ENCODE data around the gene PPT2.

PPT2 gene

GRCh38 chr6:32153564-32154513 is at the start of gene PPT2:
PPT2 (plus strand) TSS chr6:32154141; CDS start chr6:32154595, 454 bp downstream.
- DNase-seq = peak; percentile 38

- DNase-seq = no peak
These were observed 48.5 kb upstream of the PPT2 start for GRCh38 chr6:32105433-32105832.

- DNase-seq = no peak
These were observed 46.5 kb upstream of the PPT2 start for GRCh38 chr6:32107406-32107805.

- no peak for DNase-seq
These were observed 45.8 kb upstream of the PPT2 start for GRCh38 chr6:32108094-32108627.

- no peak for DNase-seq
These were observed 45.2 kb upstream of the PPT2 start for GRCh38 chr6:32108727-32109113.

- DNase-seq = no peak
These were observed 44.7 kb upstream of the PPT2 start, which contains the start of gene TNXB for GRCh38 chr6:32109114-32109764. TNXB (minus strand) TSS chr6:32109338; CDS start chr6:32098198, 11,140 bp downstream.

GRCh38 chr6:32109765-32110160 is 44.2 kb upstream of the PPT2 start:
- no peak for DNase-seq

GRCh38 chr6:32110632-32111031 is 43.3 kb upstream of the PPT2 start:
- DNase-seq = no peak

GRCh38 chr6:32111424-32112066 is 42.4 kb upstream of the PPT2 start:
- DNase-seq = no peak

GRCh38 chr6:32112431-32112980 is 41.4 kb upstream of the PPT2 start:
- DNase-seq = no peak

GRCh38 chr6:32113386-32114352 is 40.3 kb upstream of the PPT2 start:
- no peak for DNase-seq

GRCh38 chr6:32114796-32115195 is 39.1 kb upstream of the PPT2 start:
- DNase-seq = no peak

GRCh38 chr6:32115623-32116022 is 38.3 kb upstream of the PPT2 start:
- DNase-seq = no peak

GRCh38 chr6:32116674-32117073 is 37.3 kb upstream of the PPT2 start:
- no peak for DNase-seq

GRCh38 chr6:32117461-32117860 is 36.5 kb upstream of the PPT2 start:
- DNase-seq = no peak

GRCh38 chr6:32118782-32119628 is 34.9 kb upstream of the PPT2 start:
- DNase-seq = peak; percentile 32

GRCh38 chr6:32120573-32121059 is 33.3 kb upstream of the PPT2 start:
- DNase-seq = no peak

GRCh38 chr6:32123681-32124080 is 30.3 kb upstream of the PPT2 start:
- DNase-seq = no peak

GRCh38 chr6:32126880-32127279 is 27.1 kb upstream of the PPT2 start:
- no peak for DNase-seq

GRCh38 chr6:32127409-32127716 is 26.6 kb upstream of the PPT2 start:
- no peak for DNase-seq
